ENCODE results near the gene CDK10.

- TF ChIP-seq CTCF (conservative IDR thresholded peaks at IDR 0.05) (no peak), EZH2 (IDR thresholded peaks at IDR 0.05; ENCODE audit: low read depth) (no peak)
These were observed 46.4 kb downstream of the CDK10 start for GRCh38 chr16:89732918-89733242.

Data from PC-9 (cell line).